Measurements from ENCODE around the gene USP36. TPM values are rescaled to one million over a fixed set of nuclear protein-coding genes. Genes with fewer than 3 reads are reported as not detected.

USP36 gene
- total RNA-seq, 1 experiment from 2014 or later = 74.0 TPM

DNA sequence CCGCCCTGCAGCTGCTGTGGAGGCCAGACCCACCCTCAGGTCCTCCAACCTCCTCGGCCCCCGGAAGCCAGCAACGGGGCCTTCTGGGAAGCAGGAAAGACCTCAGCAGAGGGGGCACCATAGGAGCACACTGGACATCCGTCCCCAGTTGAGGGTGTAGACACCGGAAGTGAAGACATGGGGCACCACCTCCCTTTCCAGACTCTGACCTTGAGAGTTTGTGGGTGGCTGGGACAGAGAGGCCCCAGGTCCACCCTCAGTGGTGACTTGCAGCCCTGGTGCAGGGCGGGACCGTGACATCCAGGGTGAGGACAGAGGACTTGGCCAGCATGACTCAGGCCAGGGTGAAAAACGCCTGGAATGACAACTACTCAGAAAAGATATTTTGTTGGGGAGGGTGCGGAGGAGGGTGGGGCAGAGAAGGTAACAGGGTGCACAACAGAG is 42.5 kb upstream of the USP36 start (continued):
- TF ChIP-seq, protein P1, sequence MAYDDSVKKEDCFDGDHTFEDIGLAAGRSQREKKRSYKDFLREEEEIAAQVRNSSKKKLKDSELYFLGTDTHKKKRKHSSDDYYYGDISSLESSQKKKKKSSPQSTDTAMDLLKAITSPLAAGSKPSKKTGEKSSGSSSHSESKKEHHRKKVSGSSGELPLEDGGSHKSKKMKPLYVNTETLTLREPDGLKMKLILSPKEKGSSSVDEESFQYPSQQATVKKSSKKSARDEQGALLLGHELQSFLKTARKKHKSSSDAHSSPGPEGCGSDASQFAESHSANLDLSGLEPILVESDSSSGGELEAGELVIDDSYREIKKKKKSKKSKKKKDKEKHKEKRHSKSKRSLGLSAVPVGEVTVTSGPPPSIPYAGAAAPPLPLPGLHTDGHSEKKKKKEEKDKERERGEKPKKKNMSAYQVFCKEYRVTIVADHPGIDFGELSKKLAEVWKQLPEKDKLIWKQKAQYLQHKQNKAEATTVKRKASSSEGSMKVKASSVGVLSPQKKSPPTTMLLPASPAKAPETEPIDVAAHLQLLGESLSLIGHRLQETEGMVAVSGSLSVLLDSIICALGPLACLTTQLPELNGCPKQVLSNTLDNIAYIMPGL (CRISPR knock-in tag; IDR thresholded peaks at IDR 0.05) = no peak
- TF ChIP-seq TEAD4 (CRISPR knock-in tag; IDR thresholded peaks at IDR 0.05) = no peak

DNA sequence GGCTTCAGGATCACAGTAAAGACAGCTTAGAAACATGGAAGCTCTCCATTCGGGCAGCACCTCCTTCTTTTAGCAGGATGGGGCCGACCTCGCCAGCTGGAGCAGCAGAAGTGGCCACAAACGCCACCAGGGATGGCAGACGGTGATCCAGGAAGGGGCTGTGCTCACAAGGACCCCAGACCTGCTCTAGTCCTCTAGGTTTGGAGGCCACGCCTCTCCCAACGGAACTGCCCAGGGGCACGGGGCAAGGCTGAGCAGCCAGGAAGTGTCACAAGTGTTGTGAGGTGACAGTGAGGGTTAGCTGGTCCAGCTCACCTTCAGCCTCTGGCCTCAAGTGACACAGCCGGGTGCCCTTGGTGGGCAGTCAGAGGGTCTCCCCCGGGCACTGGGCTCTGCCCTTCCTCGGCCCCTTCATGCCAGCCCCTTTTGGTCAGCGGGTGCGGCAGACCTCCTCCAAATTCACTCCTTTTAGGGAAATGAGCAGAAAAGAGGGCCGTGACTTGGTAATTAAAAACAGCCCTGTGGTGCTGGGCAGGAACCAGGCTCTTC is 42.0 kb upstream of the USP36 start:
- TF ChIP-seq, protein P2, sequence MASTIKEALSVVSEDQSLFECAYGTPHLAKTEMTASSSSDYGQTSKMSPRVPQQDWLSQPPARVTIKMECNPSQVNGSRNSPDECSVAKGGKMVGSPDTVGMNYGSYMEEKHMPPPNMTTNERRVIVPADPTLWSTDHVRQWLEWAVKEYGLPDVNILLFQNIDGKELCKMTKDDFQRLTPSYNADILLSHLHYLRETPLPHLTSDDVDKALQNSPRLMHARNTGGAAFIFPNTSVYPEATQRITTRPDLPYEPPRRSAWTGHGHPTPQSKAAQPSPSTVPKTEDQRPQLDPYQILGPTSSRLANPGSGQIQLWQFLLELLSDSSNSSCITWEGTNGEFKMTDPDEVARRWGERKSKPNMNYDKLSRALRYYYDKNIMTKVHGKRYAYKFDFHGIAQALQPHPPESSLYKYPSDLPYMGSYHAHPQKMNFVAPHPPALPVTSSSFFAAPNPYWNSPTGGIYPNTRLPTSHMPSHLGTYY (CRISPR knock-in tag; IDR thresholded peaks at IDR 0.05) = no peak
- TF ChIP-seq, protein P3, sequence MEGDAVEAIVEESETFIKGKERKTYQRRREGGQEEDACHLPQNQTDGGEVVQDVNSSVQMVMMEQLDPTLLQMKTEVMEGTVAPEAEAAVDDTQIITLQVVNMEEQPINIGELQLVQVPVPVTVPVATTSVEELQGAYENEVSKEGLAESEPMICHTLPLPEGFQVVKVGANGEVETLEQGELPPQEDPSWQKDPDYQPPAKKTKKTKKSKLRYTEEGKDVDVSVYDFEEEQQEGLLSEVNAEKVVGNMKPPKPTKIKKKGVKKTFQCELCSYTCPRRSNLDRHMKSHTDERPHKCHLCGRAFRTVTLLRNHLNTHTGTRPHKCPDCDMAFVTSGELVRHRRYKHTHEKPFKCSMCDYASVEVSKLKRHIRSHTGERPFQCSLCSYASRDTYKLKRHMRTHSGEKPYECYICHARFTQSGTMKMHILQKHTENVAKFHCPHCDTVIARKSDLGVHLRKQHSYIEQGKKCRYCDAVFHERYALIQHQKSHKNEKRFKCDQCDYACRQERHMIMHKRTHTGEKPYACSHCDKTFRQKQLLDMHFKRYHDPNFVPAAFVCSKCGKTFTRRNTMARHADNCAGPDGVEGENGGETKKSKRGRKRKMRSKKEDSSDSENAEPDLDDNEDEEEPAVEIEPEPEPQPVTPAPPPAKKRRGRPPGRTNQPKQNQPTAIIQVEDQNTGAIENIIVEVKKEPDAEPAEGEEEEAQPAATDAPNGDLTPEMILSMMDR (IDR thresholded peaks at IDR 0.05) = no peak
- TF ChIP-seq, protein P4, sequence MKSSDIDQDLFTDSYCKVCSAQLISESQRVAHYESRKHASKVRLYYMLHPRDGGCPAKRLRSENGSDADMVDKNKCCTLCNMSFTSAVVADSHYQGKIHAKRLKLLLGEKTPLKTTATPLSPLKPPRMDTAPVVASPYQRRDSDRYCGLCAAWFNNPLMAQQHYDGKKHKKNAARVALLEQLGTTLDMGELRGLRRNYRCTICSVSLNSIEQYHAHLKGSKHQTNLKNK (CRISPR knock-in tag; IDR thresholded peaks at IDR 0.05) = no peak
- TF ChIP-seq, protein P5, sequence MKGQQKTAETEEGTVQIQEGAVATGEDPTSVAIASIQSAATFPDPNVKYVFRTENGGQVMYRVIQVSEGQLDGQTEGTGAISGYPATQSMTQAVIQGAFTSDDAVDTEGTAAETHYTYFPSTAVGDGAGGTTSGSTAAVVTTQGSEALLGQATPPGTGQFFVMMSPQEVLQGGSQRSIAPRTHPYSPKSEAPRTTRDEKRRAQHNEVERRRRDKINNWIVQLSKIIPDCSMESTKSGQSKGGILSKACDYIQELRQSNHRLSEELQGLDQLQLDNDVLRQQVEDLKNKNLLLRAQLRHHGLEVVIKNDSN (CRISPR knock-in tag; IDR thresholded peaks at IDR 0.05) = no peak
- no peak for TF ChIP-seq ATF1 (CRISPR knock-in tag; IDR thresholded peaks at IDR 0.05)
- POLR2A ChIA-PET = no interaction called here
- no peak for DNase-seq (ENCODE audit: low spot score)
- Mint-ChIP-seq H3K27ac (no peak overlapping the region), H3K27me3 (ENCODE audit: low read depth) (no peaks in the 10 kb centered on the region), H3K36me3 (no peaks in the 10 kb centered on the region), H3K4me3 (no peak overlapping the region), H3K9me3 (no peaks in the 10 kb centered on the region), H3K4me1 (peaks cover 33% of the 10 kb centered on the region)
- CTCF ChIA-PET = interaction anchor here (0.7 to 2.0 kb wide), 4 partner anchors 17 to 84 kb away, joined by 3 to 20 read pairs (median 4); no protein-coding TSS in a partner anchor
- no peak for ATAC-seq

GRCh38 chr17:78879635-78880186 is 39.1 kb upstream of the USP36 start:
- Mint-ChIP-seq H3K4me1 (peaks cover 31% of the 10 kb centered on the region), H3K36me3 (0 out of 2 replicates have a peak, but pooled peaks cover 4% of the 10 kb centered on the region), H3K27ac (peak overlapping the region; percentile 85; the same call in 1 of the 2 replicates), H3K27me3 (ENCODE audit: low read depth) (no peaks in the 10 kb centered on the region), H3K4me3 (no peak overlapping the region), H3K9me3 (no peaks in the 10 kb centered on the region)
- ChIA-PET POLR2A (no interaction called here), CTCF (interaction anchor here (0.6 kb wide), 1 partner anchor 80 kb away, joined by 3 read pairs; no protein-coding TSS in a partner anchor)
- no peak for ATAC-seq
- TF ChIP-seq FOXP1 (CRISPR knock-in tag; IDR thresholded peaks at IDR 0.05; ENCODE audit: borderline replicate concordance) (no peak), ATF6 (CRISPR knock-in tag; IDR thresholded peaks at IDR 0.05) (no peak), ZNF512 (CRISPR knock-in tag; IDR thresholded peaks at IDR 0.05; ENCODE audit: borderline replicate concordance) (no peak), FOXP4 (CRISPR knock-in tag; IDR thresholded peaks at IDR 0.05) (no peak), ESRRA (CRISPR knock-in tag; IDR thresholded peaks at IDR 0.05; ENCODE audit: borderline replicate concordance) (no peak), ZNF671 (CRISPR knock-in tag; IDR thresholded peaks at IDR 0.05) (no peak), ZNF219 (CRISPR knock-in tag; IDR thresholded peaks at IDR 0.05; ENCODE audit: borderline replicate concordance) (no peak), MXD4 (CRISPR knock-in tag; IDR thresholded peaks at IDR 0.05; ENCODE audit: borderline replicate concordance) (no peak)
- TF ChIP-seq, protein P2 (CRISPR knock-in tag; IDR thresholded peaks at IDR 0.05) = no peak
- TF ChIP-seq, protein P4 (CRISPR knock-in tag; IDR thresholded peaks at IDR 0.05) = no peak
- no peak for DNase-seq (ENCODE audit: low spot score)
